ENCODE measurements around the gene NPY2R.

The NPY2R gene

DNA sequence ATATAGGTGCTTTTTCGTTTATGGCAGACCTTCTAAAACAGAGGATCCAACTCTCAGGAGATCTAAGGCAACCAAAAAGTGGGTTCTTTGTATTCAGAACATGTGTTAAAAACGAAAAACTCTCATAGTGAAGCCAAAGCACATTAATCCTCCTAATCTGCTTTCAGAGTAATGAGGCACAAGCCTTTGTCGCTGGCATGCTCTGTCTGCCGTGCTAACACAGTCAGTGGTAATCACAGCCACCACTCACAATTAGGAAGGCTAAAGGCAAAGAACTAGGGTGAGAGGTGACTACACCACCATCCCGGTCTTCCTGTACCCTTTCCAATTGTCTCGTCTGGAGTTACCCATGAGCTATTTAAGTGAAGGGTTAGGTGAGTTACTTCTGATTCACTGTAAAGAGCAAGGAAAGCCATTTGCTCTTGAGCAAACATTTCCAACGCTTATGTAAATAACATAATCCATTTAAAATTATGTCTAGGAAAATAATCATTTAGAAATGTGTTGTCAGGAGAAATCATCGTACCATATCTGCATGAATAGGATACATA, 40.7 kb downstream of the NPY2R start:
- DNase-seq (ENCODE audit: low read depth in 2 of 2): no peak

DNA sequence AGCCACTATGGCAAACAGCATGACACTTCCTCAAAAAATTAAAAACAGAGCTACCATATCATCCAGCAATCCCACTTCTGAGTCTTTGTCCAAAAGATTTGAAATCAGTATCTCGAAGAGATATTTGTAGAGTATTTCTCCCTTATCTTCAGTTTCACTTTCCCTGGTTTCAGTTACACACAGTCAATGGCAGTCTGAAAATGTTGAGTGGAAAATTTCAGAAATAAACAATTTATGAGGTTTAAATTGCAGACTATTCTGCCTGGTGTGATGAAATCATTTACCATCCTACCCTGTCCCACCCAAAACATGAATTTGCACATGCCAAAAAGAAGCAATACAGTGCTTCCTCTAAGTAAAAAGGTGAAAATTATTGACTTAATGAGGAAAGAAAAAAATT, 43.9 kb downstream of the NPY2R start:
- no peak for DNase-seq (ENCODE audit: low read depth in 2 of 2)

DNA sequence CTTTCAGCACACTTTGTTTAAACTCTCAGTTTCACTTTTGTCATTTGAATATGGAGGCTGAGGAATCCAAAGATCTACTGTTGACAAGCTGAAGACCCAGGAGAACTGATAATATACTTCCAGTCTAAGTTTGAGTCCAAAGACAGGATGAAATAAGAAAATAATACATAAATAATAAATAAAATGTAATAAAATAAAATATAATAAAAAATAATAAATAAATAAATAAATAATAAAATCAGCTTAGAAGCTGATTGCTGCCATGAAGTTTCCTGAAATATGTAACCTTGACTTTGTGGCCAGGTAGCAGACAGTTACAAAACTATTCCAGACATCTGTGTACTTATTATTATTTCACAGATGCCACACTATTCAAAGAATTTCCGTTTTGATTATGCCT, 55.0 kb downstream of the NPY2R start:
- no peak for DNase-seq (ENCODE audit: low read depth in 2 of 2)

DNA sequence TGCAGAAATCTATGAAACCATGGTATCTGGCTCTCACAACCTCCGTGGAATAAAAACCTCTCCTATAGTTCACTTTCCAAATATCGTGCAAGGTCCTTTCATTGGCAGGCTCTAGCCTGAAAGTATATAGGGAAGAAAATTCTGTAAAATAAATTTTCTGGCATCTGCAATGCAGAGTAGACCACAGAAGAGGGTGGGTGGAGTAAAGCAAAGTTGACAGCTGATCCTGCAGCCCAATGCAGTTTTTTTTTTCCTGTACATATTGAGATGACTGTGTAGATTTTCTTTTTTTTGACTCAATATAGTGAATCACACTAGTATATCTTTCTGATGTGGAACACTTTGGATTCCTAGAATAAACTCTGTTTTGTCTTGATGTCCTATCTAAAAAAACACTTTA, 56.7 kb downstream of the NPY2R start:
- DNase-seq (ENCODE audit: low read depth in 2 of 2): no peak
